ENCODE data around the gene ACTRT2. TPM values are rescaled to one million over a fixed set of nuclear protein-coding genes. Genes with fewer than 3 reads are reported as not detected.

ACTRT2 gene
- total and polyA plus RNA-seq, 2 of the 8 experiments (the other 6 are each of a cell fraction or from before 2014, with no cell fraction given): not detected

DNA sequence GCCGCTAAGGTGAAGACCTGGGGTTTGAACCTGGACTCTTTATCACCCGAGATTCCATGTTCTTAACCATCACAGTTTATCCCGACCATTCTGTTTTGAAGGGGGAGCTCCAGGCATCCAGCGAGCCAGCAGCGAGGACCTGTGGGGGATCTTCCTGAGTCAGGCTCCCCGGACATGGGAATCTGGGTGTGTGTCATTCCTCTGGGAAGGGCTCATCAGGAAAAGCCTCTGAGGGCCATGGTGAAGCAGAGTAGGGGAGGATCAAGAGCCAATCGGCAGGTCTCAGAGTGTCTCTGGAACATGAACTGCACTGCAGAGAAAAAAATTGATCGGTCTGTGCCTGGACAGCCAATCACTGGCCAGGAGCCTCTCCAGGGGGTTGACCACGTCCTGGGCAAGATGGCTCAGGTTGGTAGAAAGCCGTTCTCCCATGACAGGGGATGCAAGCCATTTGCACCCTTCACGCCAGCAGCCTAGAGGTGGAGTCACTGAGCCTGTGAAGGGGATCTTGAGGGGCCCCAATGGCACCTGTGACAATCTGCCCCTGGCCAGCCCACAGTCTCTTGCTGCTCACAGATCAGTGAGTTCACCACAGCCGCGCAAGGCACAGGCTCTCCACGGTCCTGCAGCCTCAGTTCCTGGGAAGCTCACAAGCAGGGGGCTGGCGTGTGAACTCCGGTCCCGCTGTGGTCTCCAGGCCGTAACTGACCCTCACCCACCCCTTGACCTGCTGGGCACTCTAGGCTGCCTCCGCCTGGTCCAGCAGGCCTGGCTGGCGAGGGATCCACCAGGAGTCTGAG, 20.4 kb upstream of the ACTRT2 start:
- DNase-seq (ENCODE audit: low read depth in 1 of 2, low spot score in 2 of 2) (no peak), FAIRE-seq (no peak)
- Histone ChIP-seq H3K14ac (ENCODE audit: insufficient read length) (no peak overlapping the region), H2BK120ac (replicated peaks; ENCODE audit: low read depth, low read length) (no peak overlapping the region), H3K4me3 (ENCODE audit: extremely low read depth in 1 of 4, insufficient read depth in 2 of 4, low read depth in 3 of 4, low read length in 4 of 4) (no peak overlapping the region), H3K79me2 (ENCODE audit: control insufficient read depth in 1 of 2, insufficient read depth in 2 of 2, low read length in 2 of 2) (no peaks in the 10 kb centered on the region), H2BK15ac (ENCODE audit: low read length) (no peak overlapping the region), H2AK5ac (ENCODE audit: low read depth, low read length) (no peak overlapping the region), H3K4ac (replicated peaks; ENCODE audit: insufficient read length, low read depth, low read length) (no peak overlapping the region), H2AFZ (ENCODE audit: low read length) (no peak overlapping the region), H2BK5ac (ENCODE audit: low read depth, low read length) (no peak overlapping the region), H4K91ac (replicated peaks; ENCODE audit: insufficient read length, low read length) (no peak overlapping the region), H3K56ac (replicated peaks; ENCODE audit: insufficient read length, low read depth, low read length) (no peak overlapping the region), H3K9me3 (ENCODE audit: insufficient read depth in 2 of 2, low read depth in 1 of 2, low read length in 1 of 2) (peaks cover 79 to 88% of the 10 kb centered on the region in 2 experiments), H3K27ac (ENCODE audit: low read depth, low read length) (no peak overlapping the region), H3K23me2 (ENCODE audit: low read depth, low read length) (no peaks in the 10 kb centered on the region), H3K18ac (ENCODE audit: extremely low read depth, low read length) (no peak overlapping the region), H3K4me1 (replicated peaks in 1 of 4; ENCODE audit: control insufficient read depth in 3 of 4, insufficient read depth in 4 of 4, low read length in 3 of 4) (no peaks in the 10 kb centered on the region), H3K4me2 (ENCODE audit: insufficient read depth in 1 of 2, low read depth in 2 of 2, low read length in 2 of 2) (no peak overlapping the region), H3K27me3 (replicated peaks in 1 of 4; ENCODE audit: control insufficient read depth in 3 of 4, extremely low read depth in 1 of 4, insufficient read depth in 3 of 4, low read length in 3 of 4) (no peaks in the 10 kb centered on the region), H4K5ac (ENCODE audit: insufficient read length, low read depth, low read length) (no peak overlapping the region), H3K9ac (replicated peaks in 1 of 4; ENCODE audit: extremely low read depth in 1 of 4, low read depth in 3 of 4, low read length in 3 of 4) (no peak overlapping the region), H2BK12ac (ENCODE audit: low read depth, low read length) (no peak overlapping the region), H4K8ac (ENCODE audit: extremely low read depth, insufficient read depth, low read length) (no peak overlapping the region), H2BK20ac (ENCODE audit: low read length) (no peak overlapping the region), H3K79me1 (ENCODE audit: low read depth, low read length) (no peaks in the 10 kb centered on the region), H3K23ac (ENCODE audit: insufficient read length) (no peak overlapping the region), H4K20me1 (replicated peaks in 1 of 2; ENCODE audit: control insufficient read depth in 1 of 2, insufficient read depth in 2 of 2, low read length in 2 of 2) (no peaks in the 10 kb centered on the region), H3K36me3 (ENCODE audit: control insufficient read depth in 2 of 4, insufficient read depth in 4 of 4, low read length in 3 of 4) (no peaks in the 10 kb centered on the region)
- CTCF ChIA-PET (ENCODE audit: partially characterized antibody): no interaction called here
- POLR2A ChIA-PET (ENCODE audit: partially characterized antibody): no interaction called here
- WGBS, 2 experiments (ENCODE audit: extremely low coverage in 1 of 2, insufficient coverage in 1 of 2, insufficient read length in 1 of 2, insufficient replicate concordance in 2 of 2, low coverage in 1 of 2, low lambda C conversion rate in 2 of 2, missing lambda C conversion rate in 1 of 2): 86% methylated on average over 20 of the region's 20 CpGs; no CpG with 5 or more reads in 1 of the 2 experiments
- TF ChIP-seq CREB1 (IDR thresholded peaks at IDR 0.05): no peak
- no peak for TF ChIP-seq CBX5 (IDR thresholded peaks at IDR 0.05; ENCODE audit: low read depth, low read length)
- TF ChIP-seq MAFK (IDR thresholded peaks at IDR 0.05; ENCODE audit: low read depth, low read length): no peak
- TF ChIP-seq EP300 (IDR thresholded peaks at IDR 0.05; ENCODE audit: borderline replicate concordance in 1 of 2, low read depth in 2 of 2, low read length in 2 of 2): no peak
- TF ChIP-seq SUZ12 (IDR thresholded peaks at IDR 0.05; ENCODE audit: low read length): no peak
- no peak for TF ChIP-seq POLR2A (IDR thresholded peaks at IDR 0.05; ENCODE audit: control extremely low read depth in 1 of 2, low read depth in 2 of 2, low read length in 2 of 2)
- no peak for TF ChIP-seq PHF8 (conservative IDR thresholded peaks at IDR 0.05; ENCODE audit: low read depth, low read length)

All from H1 (cell line).